ENCODE results near the gene TEX261.

TEX261 gene

GRCh38 chr2:70981421-70981820, 13.3 kb downstream of the TEX261 start:
- DNase-seq: no peak

GRCh38 chr2:70979626-70980025, 15.0 kb downstream of the TEX261 start:
- no peak for DNase-seq

- no peak for DNase-seq
Observed at GRCh38 chr2:70979180-70979488, 15.5 kb downstream of the TEX261 start.

DNA sequence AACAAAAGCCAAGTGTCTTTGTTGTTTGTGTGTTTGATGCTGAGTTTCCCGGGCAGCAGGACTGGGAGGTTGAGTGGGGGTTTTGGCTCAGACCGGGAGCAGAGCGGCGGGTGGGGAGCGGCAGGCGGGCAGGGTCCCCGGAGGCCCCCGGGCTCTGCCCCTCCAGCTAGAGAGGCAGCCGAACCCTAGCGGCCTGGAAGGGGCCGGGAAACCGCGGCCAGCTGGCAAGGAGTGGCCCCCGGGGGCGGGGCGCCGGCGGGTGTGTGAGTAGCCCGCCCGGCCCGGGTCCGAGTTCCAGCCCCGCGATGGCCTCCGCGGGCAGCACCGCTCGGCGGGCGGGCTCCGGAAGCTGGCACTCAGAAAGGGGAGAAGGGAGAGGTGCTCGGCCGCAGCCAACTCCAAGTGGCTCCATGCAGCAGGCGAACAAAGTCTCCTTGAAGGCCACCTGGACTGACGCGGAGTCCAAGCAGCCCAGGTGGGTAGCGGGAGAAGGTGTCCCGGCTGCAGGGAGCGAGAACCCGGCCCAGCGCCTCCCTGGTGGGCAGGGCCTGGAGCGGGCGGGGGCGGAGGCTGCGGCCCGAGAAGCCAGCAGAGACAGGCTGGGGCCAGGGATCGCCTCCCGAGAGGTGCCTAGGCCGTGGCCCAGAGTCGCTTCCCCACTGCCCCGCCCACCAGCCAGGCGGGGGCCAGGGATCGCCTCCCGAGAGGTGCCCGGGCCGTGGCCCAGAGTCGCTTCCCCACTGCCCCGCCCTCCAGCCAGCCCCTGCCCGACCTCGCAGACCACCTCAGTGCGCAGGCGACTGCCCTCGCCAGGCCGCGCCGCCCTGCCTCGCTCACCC, 16.1 kb downstream of the TEX261 start, which contains the start of gene ANKRD53:
Gene ANKRD53 (plus strand): TSS at position 290 of the 839 bp plus-strand sequence. CDS start 16 bp downstream, at position 306.
- peak; percentile 23 to 52 for DNase-seq

DNA sequence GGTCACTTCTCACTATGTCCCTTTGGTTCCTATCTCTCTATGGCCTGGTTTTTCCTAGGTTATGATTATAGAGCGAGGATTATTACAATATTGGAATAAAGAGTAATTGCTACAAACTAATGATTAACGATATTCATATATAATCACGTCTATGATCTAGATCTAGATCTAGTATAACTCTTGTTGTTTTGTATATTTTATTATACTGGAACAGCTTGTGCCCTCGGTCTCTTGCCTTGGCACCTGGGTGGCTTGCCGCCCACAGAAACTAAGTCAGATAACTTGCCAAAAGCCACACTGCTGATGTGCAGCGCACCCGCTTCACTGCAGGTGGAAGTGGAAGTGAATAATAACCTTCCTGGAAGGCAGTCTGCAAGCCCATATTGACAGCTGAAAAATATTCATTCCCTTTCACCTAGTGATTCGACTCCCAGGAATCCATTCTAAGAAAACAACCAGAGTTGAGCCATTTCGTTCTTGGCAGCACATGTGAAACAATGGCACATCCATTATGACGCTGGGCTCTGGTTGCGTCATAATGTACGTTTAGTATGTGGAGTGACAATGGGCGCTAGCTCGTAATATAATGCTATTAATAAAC, 17.0 kb downstream of the TEX261 start:
- peak; percentile 45 to 49 for DNase-seq

GRCh38 chr2:70975237-70975636, 19.4 kb downstream of the TEX261 start:
- no peak for DNase-seq

DNA sequence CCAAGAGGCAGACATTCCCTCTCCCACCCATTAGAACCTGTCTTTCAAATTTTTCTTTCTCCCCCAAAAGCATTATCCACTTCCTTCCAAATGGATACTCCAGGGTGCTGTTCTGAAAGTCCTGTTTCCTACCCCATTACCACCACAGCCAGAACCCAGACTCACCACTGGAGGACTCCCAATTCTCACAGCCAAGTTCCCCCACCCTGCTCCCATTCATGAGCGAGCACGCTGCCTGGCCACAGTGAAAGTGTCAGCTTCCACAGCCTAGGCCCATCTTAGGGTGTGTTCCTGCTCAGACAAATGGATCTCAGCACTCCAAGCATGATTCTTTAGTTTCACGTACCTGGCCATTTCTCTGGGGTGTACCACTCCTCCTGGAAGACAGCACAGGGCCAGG, 20.1 kb downstream of the TEX261 start:
- DNase-seq: no peak

GRCh38 chr2:70967189-70967588, 27.5 kb downstream of the TEX261 start:
- DNase-seq: no peak

DNA sequence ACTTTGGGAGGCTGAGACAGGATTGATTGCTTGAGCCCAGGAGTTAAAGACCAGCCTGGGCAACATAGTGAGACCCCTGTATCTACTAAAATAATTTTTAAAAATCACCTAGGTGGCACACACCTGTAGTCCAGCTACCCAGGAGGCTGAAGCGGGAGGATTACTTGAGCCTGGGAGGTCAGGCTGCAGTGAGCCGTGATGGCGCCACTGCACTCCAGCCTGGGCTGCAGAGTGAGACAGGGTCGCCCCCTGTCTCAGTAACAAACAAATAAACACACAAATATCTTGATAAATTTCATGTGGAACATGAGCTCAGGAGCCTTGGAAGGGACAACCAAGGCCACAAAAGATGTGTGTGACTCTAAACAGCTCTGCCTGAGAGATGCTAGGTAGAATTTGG, 28.0 kb downstream of the TEX261 start:
- DNase-seq: no peak

GRCh38 chr2:70965506-70965905, 29.2 kb downstream of the TEX261 start:
- no peak for DNase-seq

GRCh38 chr2:70964596-70965386, 29.9 kb downstream of the TEX261 start:
- DNase-seq: no peak

DNA sequence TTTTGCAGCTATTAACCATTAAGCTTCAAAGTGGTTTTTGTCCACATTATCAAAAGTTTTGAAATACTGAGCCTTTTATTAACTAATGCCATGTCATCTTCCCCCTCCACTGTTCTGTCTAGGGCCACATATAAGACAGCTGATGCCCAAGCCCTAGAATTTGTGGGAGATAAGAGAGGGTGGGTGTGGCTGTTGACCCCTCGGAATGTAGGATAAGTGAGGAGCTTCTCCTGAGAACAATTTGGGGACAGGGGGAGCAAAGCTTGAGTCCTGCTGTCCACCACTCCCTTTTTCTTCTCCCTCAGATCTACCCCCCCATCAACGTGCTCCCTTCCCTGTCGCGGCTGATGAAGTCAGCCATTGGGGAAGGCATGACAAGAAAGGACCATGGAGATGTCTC, 30.5 kb downstream of the TEX261 start:
- no peak for DNase-seq

DNA sequence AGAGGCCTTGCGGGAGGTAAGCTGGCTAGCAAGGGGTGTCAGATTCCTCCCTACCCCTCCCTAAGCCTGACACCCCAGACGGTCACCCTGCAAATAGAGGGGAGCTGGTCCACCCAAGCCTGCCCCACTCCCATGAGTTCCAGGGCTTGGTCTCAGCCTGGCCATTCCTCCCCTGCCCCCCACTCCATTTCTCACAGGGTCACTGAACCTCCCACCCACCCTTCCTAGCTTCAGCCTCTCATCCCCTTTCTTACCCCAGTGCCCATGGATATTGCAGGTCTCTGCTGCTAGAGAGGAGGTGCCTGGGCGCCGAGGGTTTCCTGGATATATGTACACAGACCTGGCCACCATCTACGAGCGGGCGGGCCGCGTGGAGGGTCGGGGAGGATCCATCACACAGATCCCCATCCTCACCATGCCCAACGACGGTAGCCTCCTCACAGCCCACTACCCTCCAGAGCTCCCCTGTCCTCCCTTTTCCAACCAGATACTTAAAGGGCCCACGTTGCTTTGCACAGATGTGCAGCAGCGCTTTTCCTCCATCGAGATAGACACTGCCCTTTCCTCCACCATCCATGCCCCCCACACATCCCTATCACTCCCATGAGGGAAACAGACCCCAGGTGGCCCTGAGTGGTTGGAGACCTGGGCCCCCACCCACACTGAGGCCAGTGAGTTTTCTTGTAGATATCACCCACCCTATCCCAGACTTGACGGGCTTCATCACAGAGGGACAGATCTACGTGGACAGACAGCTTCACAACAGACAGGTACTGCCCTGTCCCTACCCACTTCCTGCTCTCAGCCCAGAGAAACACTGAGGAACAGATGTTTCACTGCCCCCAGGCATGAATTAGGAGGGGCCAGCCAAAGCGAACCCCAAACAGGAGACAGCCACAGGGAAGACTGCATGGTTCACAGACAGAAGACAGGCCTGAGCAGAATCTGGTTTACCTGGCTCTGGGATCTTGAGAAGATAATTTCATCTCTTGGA, 31.5 kb downstream of the TEX261 start:
- no peak for DNase-seq

GRCh38 chr2:70962211-70962884, 32.3 kb downstream of the TEX261 start:
- no peak for DNase-seq

- DNase-seq: no peak
Observed at GRCh38 chr2:70961648-70961994, 33.1 kb downstream of the TEX261 start.

- DNase-seq: no peak
Observed at GRCh38 chr2:70960833-70961647, 33.6 kb downstream of the TEX261 start.

DNA sequence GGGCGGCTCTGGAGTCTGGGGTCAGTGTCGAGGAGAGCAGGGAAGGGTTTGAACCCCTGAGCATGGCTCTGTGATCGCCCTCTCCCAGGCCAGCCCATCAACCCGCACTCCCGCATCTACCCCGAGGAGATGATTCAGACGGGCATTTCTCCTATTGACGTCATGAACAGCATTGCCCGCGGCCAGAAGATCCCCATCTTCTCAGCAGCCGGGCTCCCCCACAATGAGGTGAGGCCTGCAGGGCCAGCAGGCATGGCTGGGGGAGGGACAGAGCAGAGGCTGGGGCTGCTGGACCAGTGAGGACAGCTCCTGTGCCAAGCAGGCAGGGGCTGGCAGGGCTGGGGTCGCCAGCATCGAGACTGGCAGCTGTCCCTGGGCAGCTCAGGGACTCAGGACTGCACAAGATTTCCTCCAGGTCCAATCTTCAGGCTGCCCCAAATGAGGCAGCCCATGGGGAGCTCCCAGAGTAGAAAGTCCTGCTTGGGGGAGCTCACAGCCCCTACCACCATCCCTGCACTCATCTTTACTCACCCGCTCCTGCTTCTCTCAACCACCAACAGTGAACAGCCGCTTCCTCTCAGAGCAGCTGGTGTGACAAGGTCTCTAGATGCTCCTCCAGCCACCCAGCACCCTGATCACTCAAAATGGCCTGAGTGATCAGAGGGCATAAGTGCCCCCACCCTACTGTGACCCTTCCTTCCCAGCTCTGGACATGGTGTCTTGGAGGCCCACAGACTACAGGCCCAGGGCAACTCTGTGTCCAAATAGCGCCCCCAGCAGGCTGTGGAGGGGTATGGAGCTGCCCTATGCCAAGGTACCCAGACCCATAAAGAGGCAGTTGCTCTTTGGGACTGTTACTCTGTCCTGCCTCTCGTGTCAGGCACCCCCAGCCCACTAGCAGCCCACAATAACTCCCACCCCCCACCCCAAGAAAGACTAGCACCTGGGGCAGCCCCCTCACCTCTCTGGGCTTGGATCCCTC, 34.5 kb downstream of the TEX261 start:
- DNase-seq: peak in 1 of 2 experiments; percentile 42

DNA sequence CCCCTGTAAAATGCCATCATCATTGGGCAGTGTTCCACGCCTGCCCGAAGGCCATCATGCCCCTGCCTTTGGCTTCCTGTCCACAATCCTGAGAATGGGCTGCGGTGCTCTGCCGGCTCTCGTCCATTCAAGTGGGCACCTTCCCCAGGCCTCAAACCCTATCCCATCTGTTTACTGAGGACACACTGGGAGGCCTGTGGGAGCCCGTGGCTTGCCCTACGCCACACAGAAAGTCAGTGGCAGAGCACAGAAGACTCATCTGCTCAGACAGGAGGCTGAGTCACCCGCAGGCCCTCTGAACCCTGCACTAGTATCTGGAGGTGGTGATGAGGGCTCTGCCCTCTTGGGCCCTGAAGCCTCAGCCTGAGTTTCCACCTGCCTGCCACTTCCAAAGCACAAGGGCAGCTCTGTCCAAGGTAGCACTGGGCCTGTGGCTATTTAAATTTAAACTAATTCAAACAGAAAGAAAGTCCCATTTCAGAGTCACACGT, 35.4 kb downstream of the TEX261 start:
- DNase-seq: no peak

- no peak for DNase-seq
Observed at GRCh38 chr2:70958759-70959158, 35.9 kb downstream of the TEX261 start.

- no peak for DNase-seq
Observed at GRCh38 chr2:70957798-70958197, 36.9 kb downstream of the TEX261 start.
